H9 (cell line): ENCODE data around the gene CCDC13. TPM values are rescaled to one million over a fixed set of nuclear protein-coding genes. Genes with fewer than 3 reads are reported as not detected.

Source experiments
- DNase-seq: peaks from one replicate; pipeline ENCODE4 v3.0.0-alpha.2; 2017
- H2AFZ ChIP-seq: one replicate; pipeline ENCODE4 v1.6.1; 2013; ENCODE audit warnings: mild to moderate bottlenecking, low read length, control low read depth, moderate library complexity
- H2AK5ac ChIP-seq: 2 replicates; pipeline ENCODE4 v1.6.1; 2013; ENCODE audit warnings: low read length, control low read depth, mixed read lengths; ENCODE audit not compliant: insufficient read length
- H2BK120ac ChIP-seq: one replicate; pipeline ENCODE4 v1.6.1; 2013; ENCODE audit warnings: low read depth, mild to moderate bottlenecking, low read length, control low read depth, inconsistent platforms; ENCODE audit not compliant: poor library complexity, severe bottlenecking
- H2BK12ac ChIP-seq: 2 replicates; pipeline ENCODE4 v1.6.1; 2013; ENCODE audit warnings: low read length, control low read depth, mixed read lengths, low read depth; ENCODE audit not compliant: insufficient read length
- H2BK15ac ChIP-seq: 2 replicates; pipeline ENCODE4 v1.6.1; 2013; ENCODE audit warnings: low read depth, low read length, control low read depth
- H2BK20ac ChIP-seq: one replicate; pipeline ENCODE4 v1.6.1; 2013; ENCODE audit warnings: low read depth, mild to moderate bottlenecking, low read length, control low read depth, inconsistent platforms; ENCODE audit not compliant: poor library complexity, severe bottlenecking
- H2BK5ac ChIP-seq: 2 replicates; pipeline ENCODE4 v1.6.1; 2013; ENCODE audit warnings: low read length, control low read depth, mixed read lengths; ENCODE audit not compliant: insufficient read length
- H3K14ac ChIP-seq: 2 replicates; pipeline ENCODE4 v1.6.1; 2013; ENCODE audit warnings: low read length, control low read depth; ENCODE audit not compliant: insufficient read depth
- H3K18ac ChIP-seq: 2 replicates; pipeline ENCODE4 v1.6.1; 2013; ENCODE audit warnings: low read depth, mild to moderate bottlenecking, mixed read lengths, low read length, control low read depth; ENCODE audit not compliant: insufficient read length
- H3K23ac ChIP-seq: 2 replicates; pipeline ENCODE4 v1.6.1; 2013; ENCODE audit warnings: low read length, control low read depth, mixed read lengths, low read depth; ENCODE audit not compliant: insufficient read length
- H3K23me2 ChIP-seq: 2 replicates; pipeline ENCODE4 v1.6.1; 2013; ENCODE audit warnings: low read depth, mild to moderate bottlenecking, mixed read lengths, low read length, control low read depth; ENCODE audit not compliant: insufficient read length, poor library complexity, severe bottlenecking
- H3K27ac ChIP-seq: 2 replicates; pipeline ENCODE4 v1.5.1; 2013; ENCODE audit warnings: low read length, control low read depth, mixed read lengths, low read depth; ENCODE audit not compliant: insufficient read length
- H3K27me3 ChIP-seq: 2 replicates; pipeline ENCODE4 v1.6.1; 2013; ENCODE audit warnings: low read length, control low read depth, inconsistent platforms; ENCODE audit not compliant: insufficient read depth
- H3K4ac ChIP-seq: 2 replicates; pipeline ENCODE4 v1.6.1; 2013; ENCODE audit warnings: low read depth, mild to moderate bottlenecking, control low read depth, inconsistent platforms, low read length, moderate library complexity
- H3K4me1 ChIP-seq: 2 replicates; pipeline ENCODE4 v1.6.1; 2013; ENCODE audit warnings: low read length, control low read depth, inconsistent platforms; ENCODE audit not compliant: insufficient read depth
- H3K4me2 ChIP-seq: 2 replicates; pipeline ENCODE4 v1.6.1; 2013; ENCODE audit warnings: low read length, control low read depth, mixed read lengths; ENCODE audit not compliant: insufficient read length, insufficient read depth
- H3K56ac ChIP-seq: 2 replicates; pipeline ENCODE4 v1.6.1; 2013; ENCODE audit warnings: low read depth, mild to moderate bottlenecking, mixed read lengths, low read length, control low read depth; ENCODE audit not compliant: insufficient read length
- H3K79me1 ChIP-seq: 2 replicates; pipeline ENCODE4 v1.6.1; 2013; ENCODE audit warnings: low read depth, mild to moderate bottlenecking, moderate library complexity, low read length, control low read depth, inconsistent platforms; ENCODE audit not compliant: insufficient read depth, poor library complexity, severe bottlenecking
- H3K79me2 ChIP-seq: 2 replicates; pipeline ENCODE4 v1.6.1; 2013; ENCODE audit warnings: low read length, control low read depth, inconsistent platforms; ENCODE audit not compliant: insufficient read depth
- H3K9ac ChIP-seq: 2 replicates; pipeline ENCODE4 v1.6.1; 2013; ENCODE audit warnings: low read length, control low read depth, mixed read lengths; ENCODE audit not compliant: insufficient read length; ENCODE audit errors: extremely low read depth
- H3K9me3 ChIP-seq: one replicate; pipeline ENCODE4 v1.6.1; 2013; ENCODE audit warnings: low read depth, low read length, inconsistent platforms; ENCODE audit not compliant: control insufficient read depth
- H3T11ph ChIP-seq: one replicate; pipeline ENCODE4 v1.6.1; 2013; ENCODE audit warnings: mild to moderate bottlenecking, low read length, control low read depth, inconsistent platforms
- H4K20me1 ChIP-seq: one replicate; pipeline ENCODE4 v1.6.1; 2013; ENCODE audit not compliant: control insufficient read depth, insufficient read length, insufficient read depth
- H4K5ac ChIP-seq: 2 replicates; pipeline ENCODE4 v1.6.1; 2013; ENCODE audit warnings: low read depth, mild to moderate bottlenecking, mixed read lengths, low read length, control low read depth; ENCODE audit not compliant: insufficient read length
- H4K8ac ChIP-seq: replicated peaks from 2 replicates; pipeline ENCODE4 v1.6.1; 2013; ENCODE audit warnings: low read length, control low read depth, mixed read lengths, low read depth; ENCODE audit not compliant: insufficient read length
- H4K91ac ChIP-seq: 2 replicates; pipeline ENCODE4 v1.6.1; 2013; ENCODE audit warnings: low read depth, mild to moderate bottlenecking, moderate library complexity, mixed read lengths, low read length, control low read depth; ENCODE audit not compliant: insufficient read length
- H3K27ac Mint-ChIP-seq, 3 experiments: 2 replicates in 2 of 3; 3 replicates in 1 of 3; pipeline ENCODE4 v1.8.0; 2020 to 2021; ENCODE audit warnings: mixed read lengths in 3 of 3, mild to moderate bottlenecking in 1 of 3, moderate library complexity in 1 of 3
- H3K27me3 Mint-ChIP-seq: 2 replicates; pipeline ENCODE4 v1.8.0; 2021; ENCODE audit warnings: low read depth, mild to moderate bottlenecking, moderate library complexity, mixed read lengths
- H3K36me3 Mint-ChIP-seq, 3 experiments: 2 replicates in 2 of 3; 3 replicates in 1 of 3; pipeline ENCODE4 v1.8.0; 2020 to 2021; ENCODE audit warnings: low read depth in 3 of 3, mixed read lengths in 3 of 3; ENCODE audit not compliant: insufficient read depth in 1 of 3
- H3K4me1 Mint-ChIP-seq, 2 experiments: 2 replicates each; pipeline ENCODE4 v1.8.0; 2020; ENCODE audit warnings: mixed read lengths in 2 of 2
- H3K4me3 Mint-ChIP-seq, 2 experiments: 2 replicates in 1 of 2; 3 replicates in 1 of 2; pipeline ENCODE4 v1.8.0; 2020 to 2021; ENCODE audit warnings: mild to moderate bottlenecking in 2 of 2, mixed read lengths in 2 of 2, moderate library complexity in 1 of 2
- H3K9me3 Mint-ChIP-seq, 2 experiments: 2 replicates in 1 of 2; 3 replicates in 1 of 2; pipeline ENCODE4 v1.8.0; 2020; ENCODE audit warnings: mild to moderate bottlenecking in 2 of 2, mixed read lengths in 2 of 2, moderate library complexity in 1 of 2
- CTCF ChIP-seq: fragments of 200-600 bp; sonication (generic); conservative IDR thresholded peaks from 3 replicates; pipeline ENCODE4 v1.8.0; 2021; ENCODE audit warnings: antibody characterized with exemption, mild to moderate bottlenecking
- WGBS: extraction: QIAGEN DNeasy Blood & Tissue Kit; methylation state at CpG from one replicate; pipeline ENCODE4 v1.1.7; 2013; ENCODE audit warnings: missing lambda C conversion rate, low lambda C conversion rate, mixed read lengths; ENCODE audit not compliant: insufficient read length; ENCODE audit errors: extremely low coverage; 5-methylcytosine and 5-hydroxymethylcytosine counted together
- total RNA-seq: library from RNA; stranded (reverse); gene quantifications from 2 replicates; pipeline ENCODE4 v1.2.1, GENCODE V29; 2021

Gene CCDC13
- total RNA-seq, 1 experiment from 2014 or later = not detected

DNA sequence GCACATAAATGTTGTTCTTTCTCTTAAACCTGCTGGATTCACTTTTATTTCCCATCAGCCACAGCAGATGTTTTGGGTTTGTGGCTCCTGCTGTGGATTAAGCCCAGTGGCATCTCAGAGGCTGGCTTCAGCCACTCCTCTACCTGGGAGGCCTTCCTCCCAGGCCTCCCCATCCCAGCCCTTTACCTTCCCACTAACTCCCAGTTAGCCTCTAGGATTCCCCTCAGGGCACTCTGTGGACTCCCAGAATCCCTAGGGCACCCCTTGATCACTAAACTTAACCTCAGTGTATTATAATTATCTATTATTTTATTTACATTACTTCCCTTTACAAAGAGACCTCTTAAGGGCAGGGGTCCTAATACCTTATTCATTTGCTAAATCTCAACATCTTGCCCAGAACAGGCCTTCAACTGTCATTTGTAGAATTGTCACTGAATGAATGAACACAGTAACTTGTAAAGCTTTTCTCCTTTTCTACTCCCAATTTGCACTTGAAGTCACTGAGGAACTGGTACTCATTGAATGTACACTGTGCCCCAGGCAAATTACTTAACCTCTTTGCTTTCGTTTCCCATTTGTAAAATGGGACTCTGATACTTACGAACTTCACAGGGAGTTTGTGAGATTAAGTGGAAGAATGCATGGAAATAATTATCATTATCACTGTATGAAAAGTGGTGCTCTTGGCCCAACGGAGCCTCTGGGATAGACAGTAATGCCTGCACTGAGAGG is 8.3 kb downstream of the CCDC13 start:
- H3K4me1 ChIP-seq = no peaks in the 10 kb centered on the region

More for the DNA sequence above, 8.3 kb downstream of the CCDC13 start:
- Mint-ChIP-seq H3K27ac (no peak overlapping the region), H3K36me3 (no peaks in the 10 kb centered on the region; a peak in 1 of 7 replicates), H3K27me3 (peaks cover 7% of the 10 kb centered on the region), H3K9me3 (peaks cover 0 to 7% of the 10 kb centered on the region in 2 experiments; a peak in 2 of 5 replicates), H3K4me3 (no peak overlapping the region), H3K4me1 (peaks cover 22 to 26% of the 10 kb centered on the region in 2 experiments)
- no peaks in the 10 kb centered on the region for H3K9me3 ChIP-seq
- no peak overlapping the region for H4K8ac ChIP-seq
- no peak overlapping the region for H2BK120ac ChIP-seq
- H2BK12ac ChIP-seq = no peak overlapping the region
- H2AFZ ChIP-seq = no peak overlapping the region
- no peaks in the 10 kb centered on the region for H3K23me2 ChIP-seq
- H2AK5ac ChIP-seq = no peak overlapping the region
- H3K4ac ChIP-seq = no peak overlapping the region
- no peak overlapping the region for H3K56ac ChIP-seq
- no peak for DNase-seq
- H3K27ac ChIP-seq = no peak overlapping the region
- no peak overlapping the region for H2BK15ac ChIP-seq
- no peak overlapping the region for H3K4me2 ChIP-seq
- no peak overlapping the region for H3K23ac ChIP-seq
- no peak overlapping the region for H3K18ac ChIP-seq
- H3K79me1 ChIP-seq = no peaks in the 10 kb centered on the region
- H3T11ph ChIP-seq = no peak overlapping the region
- H4K91ac ChIP-seq = no peak overlapping the region
- TF ChIP-seq CTCF = no peak
- H4K5ac ChIP-seq = no peak overlapping the region
- H3K9ac ChIP-seq = no peak overlapping the region
- H3K79me2 ChIP-seq = no peaks in the 10 kb centered on the region
- no peaks in the 10 kb centered on the region for H4K20me1 ChIP-seq
- H3K27me3 ChIP-seq = no peaks in the 10 kb centered on the region
- no peak overlapping the region for H2BK5ac ChIP-seq
- no peak overlapping the region for H2BK20ac ChIP-seq
- H3K14ac ChIP-seq = no peak overlapping the region
- WGBS = no CpG with 5 or more reads among the region's 3 CpGs
